GM12864 (cell line): Measurements from ENCODE around the gene PSMA8.
A peak's percentile ranks its signal among the peaks of the same experiment; 100 is the strongest.
"Not testable (repeated sequence)": the region's sequence is repeated elsewhere in the genome, so short reads cannot be mapped to it uniquely, and the experiment has no call there.

ENCODE experiments used
- DNase-seq: peaks from one replicate; pipeline ENCODE4 v3.0.0-alpha.2; 2011; ENCODE audit warnings: low read depth
- H3K4me3 ChIP-seq: 2 replicates; pipeline ENCODE4 v1.5.1; 2011; ENCODE audit warnings: mild to moderate bottlenecking, low read depth, low read length, control low read depth
- CTCF ChIP-seq: IDR thresholded peaks from 2 replicates; pipeline ENCODE4 v1.5.1; 2011; ENCODE audit warnings: low read depth, mild to moderate bottlenecking, moderate library complexity, low read length, control low read depth, inconsistent platforms; ENCODE audit errors: missing control alignments

PSMA8 gene

GRCh38 chr18:26127786-26128185 is 5.9 kb upstream of the PSMA8 start:
- TF ChIP-seq CTCF, result no peak
- DNase-seq, result no peak
- H3K4me3 ChIP-seq, result no peak overlapping the region

- DNase-seq, H3K4me3 ChIP-seq: not testable (repeated sequence)
These were observed 5.5 kb upstream of the PSMA8 start for GRCh38 chr18:26128192-26128591.

GRCh38 chr18:26134107-26134506 is 438 bp downstream of the PSMA8 start:
- no peak for DNase-seq
- no peak for TF ChIP-seq CTCF
- H3K4me3 ChIP-seq, result no peak overlapping the region

- TF ChIP-seq CTCF, result no peak
- DNase-seq, result no peak
- H3K4me3 ChIP-seq, result no peak overlapping the region
These were observed 1.9 kb downstream of the PSMA8 start for GRCh38 chr18:26135548-26135947.

GRCh38 chr18:26157326-26157725 is 23.7 kb downstream of the PSMA8 start:
- no peak overlapping the region for H3K4me3 ChIP-seq
- DNase-seq, result no peak
- no peak for TF ChIP-seq CTCF

- no peak for DNase-seq
- H3K4me3 ChIP-seq, result no peak overlapping the region
- no peak for TF ChIP-seq CTCF
These were observed 25.7 kb downstream of the PSMA8 start for GRCh38 chr18:26159353-26159752.

- no peak for TF ChIP-seq CTCF
- H3K4me3 ChIP-seq, result no peak overlapping the region
- DNase-seq, result no peak
These were observed 30.9 kb downstream of the PSMA8 start for GRCh38 chr18:26164571-26164970.

GRCh38 chr18:26167592-26167991 is 33.9 kb downstream of the PSMA8 start:
- not testable (repeated sequence) for H3K4me3 ChIP-seq
- peak; percentile 68 for DNase-seq
